ENCODE measurements around the gene TAT.

The TAT gene

DNA sequence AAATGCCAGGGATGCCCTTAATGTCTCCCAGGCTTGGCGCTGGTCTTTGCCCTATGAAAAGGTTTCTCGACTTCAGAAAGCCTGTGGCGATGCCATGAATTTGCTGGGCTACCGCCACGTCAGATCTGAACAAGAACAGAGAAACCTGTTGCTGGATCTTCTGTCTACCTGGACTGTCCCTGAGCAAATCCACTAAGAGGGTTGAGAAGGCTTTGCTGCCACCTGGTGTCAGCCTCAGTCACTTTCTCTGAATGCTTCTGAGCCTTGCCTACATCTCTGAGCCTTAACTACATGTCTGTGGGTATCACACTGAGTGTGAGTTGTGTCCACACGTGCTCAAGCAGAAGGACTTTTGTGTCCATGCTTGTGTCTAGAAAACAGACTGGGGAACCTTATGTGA lies 39.2 kb downstream of the TAT start:
- peak in 1 of 3 experiments; percentile 25 for DNase-seq (ENCODE audit: low read depth in 3 of 3)

DNA sequence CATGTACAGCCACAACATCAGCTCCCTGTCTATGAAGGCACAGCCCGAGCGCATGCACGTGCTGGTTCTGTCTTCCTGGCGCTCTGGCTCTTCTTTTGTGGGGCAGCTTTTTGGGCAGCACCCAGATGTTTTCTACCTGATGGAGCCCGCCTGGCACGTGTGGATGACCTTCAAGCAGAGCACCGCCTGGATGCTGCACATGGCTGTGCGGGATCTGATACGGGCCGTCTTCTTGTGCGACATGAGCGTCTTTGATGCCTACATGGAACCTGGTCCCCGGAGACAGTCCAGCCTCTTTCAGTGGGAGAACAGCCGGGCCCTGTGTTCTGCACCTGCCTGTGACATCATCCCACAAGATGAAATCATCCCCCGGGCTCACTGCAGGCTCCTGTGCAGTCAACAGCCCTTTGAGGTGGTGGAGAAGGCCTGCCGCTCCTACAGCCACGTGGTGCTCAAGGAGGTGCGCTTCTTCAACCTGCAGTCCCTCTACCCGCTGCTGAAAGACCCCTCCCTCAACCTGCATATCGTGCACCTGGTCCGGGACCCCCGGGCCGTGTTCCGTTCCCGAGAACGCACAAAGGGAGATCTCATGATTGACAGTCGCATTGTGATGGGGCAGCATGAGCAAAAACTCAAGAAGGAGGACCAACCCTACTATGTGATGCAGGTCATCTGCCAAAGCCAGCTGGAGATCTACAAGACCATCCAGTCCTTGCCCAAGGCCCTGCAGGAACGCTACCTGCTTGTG lies 40.0 kb downstream of the TAT start:
- no peak for DNase-seq (ENCODE audit: low read depth in 3 of 3)

DNA sequence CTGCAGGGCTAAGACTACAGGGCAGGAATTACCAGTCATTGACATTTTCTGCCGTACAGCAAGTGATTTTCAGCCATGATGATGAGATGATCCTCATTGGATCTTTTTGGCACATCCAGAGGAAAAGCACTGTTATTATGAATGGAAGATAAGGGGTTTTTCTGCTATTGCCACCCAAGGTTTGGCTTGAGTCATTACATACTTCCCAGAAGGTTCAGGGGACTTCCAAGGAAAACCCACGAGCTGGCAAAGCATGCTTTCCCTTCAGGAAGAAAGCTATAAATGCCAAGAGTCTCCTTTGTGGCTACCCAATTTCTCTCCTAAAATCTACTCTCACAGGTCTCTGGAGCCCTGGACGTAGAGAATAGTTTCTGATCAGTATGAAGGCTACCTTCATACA lies 44.5 kb downstream of the TAT start:
- DNase-seq (ENCODE audit: low read depth in 3 of 3) = no peak

DNA sequence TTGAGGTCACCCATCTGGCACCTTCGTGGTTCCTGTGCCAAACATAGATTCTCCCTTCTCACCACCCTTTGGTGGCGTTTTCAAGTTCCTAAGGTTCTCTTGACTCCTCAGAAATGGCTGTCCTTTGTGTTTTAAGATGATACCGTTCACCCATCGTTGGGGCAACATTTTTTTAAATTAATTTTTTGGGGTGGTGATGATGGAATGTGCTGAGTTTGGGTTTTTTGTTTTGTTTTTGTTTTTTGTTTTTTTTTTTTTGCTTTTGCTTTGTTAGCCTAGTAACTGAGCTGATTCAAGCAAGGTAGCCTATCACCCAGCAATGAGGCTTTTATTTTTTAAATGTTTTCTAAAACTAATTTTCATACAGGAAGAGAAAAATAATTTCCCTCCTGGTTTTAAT lies 48.0 kb downstream of the TAT start:
- no peak for DNase-seq (ENCODE audit: low read depth in 3 of 3)

DNA sequence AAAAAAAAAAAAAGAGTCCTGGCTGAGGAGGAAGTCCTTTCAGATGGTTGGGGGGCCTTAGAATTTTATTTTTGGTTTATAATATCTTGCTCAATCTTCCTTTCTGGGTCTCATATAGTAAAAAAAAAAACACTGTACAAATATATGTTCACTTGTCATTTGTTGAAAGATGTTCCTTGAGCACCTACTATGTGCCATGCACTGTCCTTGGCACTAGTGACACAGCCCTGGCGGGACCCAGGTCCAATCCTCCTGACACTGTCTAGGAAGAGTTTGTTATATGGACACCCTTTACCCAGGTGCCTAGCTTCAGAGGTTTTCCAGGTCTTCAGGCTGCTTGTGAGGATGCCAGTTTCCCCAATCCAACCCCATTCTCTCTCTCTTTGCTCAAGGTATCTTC lies 48.6 kb downstream of the TAT start:
- DNase-seq (ENCODE audit: low read depth in 3 of 3) = no peak

DNA sequence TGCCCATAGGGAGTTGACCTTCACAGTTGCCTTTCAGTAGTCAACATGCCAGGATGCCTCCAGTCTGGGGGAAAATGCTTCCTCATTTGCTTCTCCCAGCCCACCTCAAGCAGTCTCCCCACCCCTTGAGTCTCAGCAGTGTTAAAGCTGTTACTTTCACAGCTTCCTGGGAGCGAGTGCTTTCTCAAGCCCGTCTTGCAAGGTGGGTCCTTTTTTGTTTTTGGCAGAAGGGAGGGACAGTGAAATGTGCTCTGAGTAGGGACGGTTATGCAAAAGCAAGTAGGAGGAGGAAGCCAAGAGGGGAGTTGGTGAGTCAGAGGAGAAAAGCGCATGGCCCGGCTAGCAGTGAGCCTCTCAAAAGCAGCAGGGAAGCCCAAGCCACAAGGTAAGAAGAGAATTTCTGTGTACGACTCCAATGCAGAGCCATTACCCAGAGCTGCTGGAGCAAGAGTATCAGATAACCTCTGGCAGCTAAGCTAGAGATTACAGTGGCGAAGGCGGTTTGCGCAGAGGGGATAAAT lies 50.7 kb downstream of the TAT start, which contains the start of gene CHST4:
Gene CHST4, plus strand, starts transcription at position 316 of the 521 bp plus-strand sequence. CDS start 10,252 bp downstream, outside the sequence.
- DNase-seq (ENCODE audit: low read depth in 3 of 3) = no peak

DNA sequence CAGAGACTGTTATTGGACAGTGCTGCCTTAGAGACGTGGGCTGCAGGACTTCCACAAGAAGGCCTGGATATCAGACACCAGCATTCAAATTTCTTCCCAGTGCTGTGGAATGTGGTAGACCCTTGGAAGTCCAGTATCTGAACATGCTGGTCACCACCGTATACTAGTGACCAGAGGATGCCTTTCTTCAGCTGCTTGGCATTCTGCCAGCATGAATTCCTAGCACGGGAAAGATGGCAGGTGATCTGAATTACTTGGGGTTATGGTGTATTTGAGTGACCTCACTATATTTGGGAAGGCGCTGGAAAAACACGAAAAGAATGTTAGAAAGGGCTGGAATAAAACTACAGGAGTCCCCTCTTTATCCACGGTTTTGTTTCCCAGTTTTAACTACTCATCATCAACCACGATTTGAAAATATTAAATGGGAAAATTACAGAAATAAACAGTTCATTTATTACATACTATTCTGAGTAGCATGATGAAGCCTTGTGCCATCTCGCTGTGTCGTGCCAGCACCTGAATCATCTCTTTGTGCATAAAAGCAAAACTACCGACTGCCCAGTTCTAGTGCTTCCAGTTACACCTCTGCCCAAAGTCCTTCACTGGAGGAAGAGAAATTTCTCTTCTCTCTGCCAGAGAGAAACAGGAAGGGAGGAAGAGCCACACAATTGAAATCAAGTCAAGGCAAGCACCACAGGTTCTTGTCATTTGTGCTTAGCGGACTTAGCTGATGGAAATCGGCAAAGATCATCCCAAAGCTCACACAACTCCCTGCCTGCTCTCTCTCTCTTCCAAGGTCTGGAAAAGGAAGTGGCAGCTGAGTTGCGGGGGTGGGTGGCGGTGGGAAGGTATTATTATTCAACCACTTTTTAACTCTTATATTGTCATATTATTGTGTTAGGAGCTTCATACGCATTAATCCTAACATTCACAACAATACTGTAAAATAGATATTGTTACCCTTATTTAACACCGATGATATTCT lies 52.0 kb downstream of the TAT start:
- no peak for DNase-seq (ENCODE audit: low read depth in 3 of 3)

DNA sequence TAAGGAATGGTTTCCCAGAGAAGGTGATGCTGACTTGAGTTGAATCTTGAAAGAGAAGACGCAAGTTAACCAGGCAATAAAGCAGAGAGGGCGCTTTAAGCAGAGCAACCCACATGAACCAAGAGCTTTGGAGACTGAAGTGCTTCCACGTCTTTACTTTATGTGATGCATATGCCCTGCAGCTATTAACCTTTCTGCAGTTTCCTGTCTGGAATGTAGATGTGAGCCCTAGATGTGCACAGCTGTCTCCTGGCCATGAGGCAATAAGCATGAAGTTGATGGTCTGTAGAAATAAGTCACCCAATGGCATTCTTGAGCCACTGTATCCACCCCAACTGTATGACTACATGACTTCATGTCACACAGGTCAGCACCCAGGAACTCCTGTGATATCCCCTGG lies 56.3 kb downstream of the TAT start:
- no peak for DNase-seq (ENCODE audit: low read depth in 3 of 3)

All from stimulated activated CD4-positive, alpha-beta T cell treated with anti-CD3 and anti-CD28 coated beads, TNF-alpha, amount 100 ng/mL, for 24 hours (primary cell).